KMS-11 (cell line): ENCODE data around the gene NDST1.

Experiments used
- H2AFZ ChIP-seq: fragments of 200-600 bp; sonication (generic); 2 replicates; pipeline ENCODE4 v1.6.1; 2016; ENCODE audit warnings: antibody characterized with exemption, mixed run types, low read depth
- H3K27ac ChIP-seq: fragments of 200-600 bp; sonication (generic); 2 replicates; pipeline ENCODE4 v1.6.1; 2016; ENCODE audit warnings: mild to moderate bottlenecking, mixed run types
- H3K27me3 ChIP-seq: fragments of 200-600 bp; sonication (generic); 2 replicates; pipeline ENCODE4 v1.6.1; 2017; ENCODE audit warnings: mild to moderate bottlenecking, low read depth, mixed run types, moderate library complexity; ENCODE audit not compliant: insufficient read depth
- H3K36me3 ChIP-seq: fragments of 200-600 bp; sonication (generic); 2 replicates; pipeline ENCODE4 v1.6.1; 2017; ENCODE audit warnings: mild to moderate bottlenecking, mixed run types; ENCODE audit not compliant: insufficient read depth
- H3K4me1 ChIP-seq: fragments of 200-600 bp; sonication (generic); 2 replicates; pipeline ENCODE4 v1.6.1; 2016; ENCODE audit warnings: mild to moderate bottlenecking, low read depth, mixed run types; ENCODE audit not compliant: poor library complexity, severe bottlenecking
- H3K4me2 ChIP-seq: fragments of 200-600 bp; sonication (generic); 2 replicates; pipeline ENCODE4 v1.7.0; 2016; ENCODE audit warnings: mild to moderate bottlenecking, mixed run types
- H3K4me3 ChIP-seq: fragments of 200-600 bp; sonication (generic); IDR thresholded peaks from 2 replicates; pipeline ENCODE4 v1.6.1; 2017; ENCODE audit warnings: low read depth, low read length, mixed read lengths; ENCODE audit not compliant: insufficient read depth
- H3K79me2 ChIP-seq: fragments of 200-600 bp; sonication (generic); 2 replicates; pipeline ENCODE4 v1.6.1; 2016; ENCODE audit warnings: low read depth, mixed run types; ENCODE audit not compliant: insufficient read depth
- H3K9ac ChIP-seq: fragments of 200-600 bp; sonication (generic); 2 replicates; pipeline ENCODE4 v1.6.1; 2016; ENCODE audit warnings: mild to moderate bottlenecking, mixed run types
- H4K20me1 ChIP-seq: fragments of 200-600 bp; sonication (generic); 2 replicates; pipeline ENCODE4 v1.6.1; 2016; ENCODE audit warnings: mild to moderate bottlenecking, mixed run types; ENCODE audit not compliant: insufficient read depth
- CTCF ChIP-seq: fragments of 200-600 bp; sonication (generic); conservative IDR thresholded peaks from 2 replicates; pipeline ENCODE4 v1.6.1; 2017; ENCODE audit warnings: low read depth, mild to moderate bottlenecking, antibody characterized with exemption, low read length, moderate library complexity, mixed read lengths

The NDST1 gene

GRCh38 chr5:150565868-150566267 lies 57.9 kb downstream of the NDST1 start:
- no peak for TF ChIP-seq CTCF
- Histone ChIP-seq H3K4me2 (no peak overlapping the region), H3K27me3 (no peaks in the 10 kb centered on the region), H3K36me3 (no peaks in the 10 kb centered on the region), H3K4me3 (no peak overlapping the region), H3K27ac (no peak overlapping the region), H3K4me1 (no peaks in the 10 kb centered on the region), H3K9ac (no peak overlapping the region), H3K79me2 (no peaks in the 10 kb centered on the region), H2AFZ (no peak overlapping the region), H4K20me1 (no peaks in the 10 kb centered on the region)

- H3K79me2 ChIP-seq: no peaks in the 10 kb centered on the region
- TF ChIP-seq CTCF: no peak
- H3K4me3 ChIP-seq: no peak overlapping the region
- no peaks in the 10 kb centered on the region for H3K36me3 ChIP-seq
- no peak overlapping the region for H3K4me2 ChIP-seq
- no peak overlapping the region for H2AFZ ChIP-seq
- H3K27ac ChIP-seq: no peak overlapping the region
- H3K4me1 ChIP-seq: no peaks in the 10 kb centered on the region
- H4K20me1 ChIP-seq: no peaks in the 10 kb centered on the region
- no peaks in the 10 kb centered on the region for H3K27me3 ChIP-seq
- no peak overlapping the region for H3K9ac ChIP-seq
Measured at GRCh38 chr5:150567031-150567717, 59.2 kb downstream of the NDST1 start.

- Histone ChIP-seq H2AFZ (no peak overlapping the region), H3K27me3 (no peaks in the 10 kb centered on the region), H3K4me2 (no peak overlapping the region), H3K79me2 (no peaks in the 10 kb centered on the region), H4K20me1 (no peaks in the 10 kb centered on the region), H3K27ac (no peak overlapping the region), H3K4me1 (no peaks in the 10 kb centered on the region), H3K9ac (no peak overlapping the region), H3K4me3 (no peak overlapping the region), H3K36me3 (no peaks in the 10 kb centered on the region)
- no peak for TF ChIP-seq CTCF
Measured at GRCh38 chr5:150568663-150569062, 60.7 kb downstream of the NDST1 start.

- Histone ChIP-seq H3K27me3 (no peaks in the 10 kb centered on the region), H3K4me1 (no peaks in the 10 kb centered on the region), H3K79me2 (no peaks in the 10 kb centered on the region), H3K4me2 (no peak overlapping the region), H2AFZ (no peak overlapping the region), H3K27ac (no peak overlapping the region), H3K9ac (no peak overlapping the region), H3K36me3 (no peaks in the 10 kb centered on the region), H3K4me3 (no peak overlapping the region), H4K20me1 (no peaks in the 10 kb centered on the region)
- TF ChIP-seq CTCF: no peak
Measured at GRCh38 chr5:150570333-150570732, 62.4 kb downstream of the NDST1 start.
